Natural killer cell treated with Interleukin-12 subunit alpha and Interleukin-12 subunit beta and Interleukin-15 and Interleukin-18, amount 100 ng/mL, for 72 hours (primary cell): ENCODE measurements around the gene PTRH2. TPM values are rescaled to one million over a fixed set of nuclear protein-coding genes. Genes with fewer than 3 reads are reported as not detected.
"Not testable (repeated sequence)": the region's sequence is repeated elsewhere in the genome, so short reads cannot be mapped to it uniquely, and the experiment has no call there.

Experiments used
- ATAC-seq, 2 donors: fragments of 150-1000 bp; cut with Tn5 transposase in 1 of 2; sonication (Bioruptor Pico), chemical (Tn5 transposase) in 1 of 2; 2 replicates each; pipeline ENCODE4 v1.10.0; 2021
- DNase-seq: peaks from one replicate; pipeline ENCODE4 v3.0.0; 2022; ENCODE audit warnings: low spot score
- H3K27ac Mint-ChIP-seq, 2 donors: 1 replicate in 1 of 2; 2 replicates in 1 of 2; pipeline ENCODE4 v1.8.0; 2022; ENCODE audit warnings: mixed read lengths in 2 of 2, mild to moderate bottlenecking in 1 of 2, moderate library complexity in 1 of 2
- H3K27me3 Mint-ChIP-seq, 2 donors: 1 replicate in 1 of 2; 2 replicates in 1 of 2; pipeline ENCODE4 v1.8.0; 2022; ENCODE audit warnings: mixed read lengths in 2 of 2
- H3K36me3 Mint-ChIP-seq: one replicate; pipeline ENCODE4 v1.8.0; 2022; ENCODE audit warnings: mixed read lengths
- H3K4me1 Mint-ChIP-seq, 2 donors: 1 replicate in 1 of 2; 2 replicates in 1 of 2; pipeline ENCODE4 v1.8.0; 2022; ENCODE audit warnings: low read depth in 2 of 2, mixed read lengths in 2 of 2, mild to moderate bottlenecking in 1 of 2
- H3K4me3 Mint-ChIP-seq: one replicate; pipeline ENCODE4 v1.8.0; 2022; ENCODE audit warnings: mixed read lengths
- H3K9me3 Mint-ChIP-seq: 2 replicates; pipeline ENCODE4 v1.8.0; 2022; ENCODE audit warnings: mixed read lengths
- total RNA-seq, 2 donors: library from RNA; stranded (reverse); gene quantifications; one replicate each; pipeline ENCODE4 v1.2.3, GENCODE V29; 2022

PTRH2 gene
- 10 to 100 TPM; 25.8 to 48.8 TPM for total RNA-seq

- peaks cover 16% of the 10 kb centered on the region for H3K36me3 Mint-ChIP-seq
Measured at GRCh38 chr17:59707149-59707970, at the start of gene PTRH2, which contains the start of gene VMP1. Gene PTRH2, minus strand, starts transcription at chr17:59707430. Its CDS starts 9,452 bp downstream, at chr17:59697978. Gene VMP1, plus strand, starts transcription at chr17:59707654. Its CDS starts 23,793 bp downstream, at chr17:59731447.

GRCh38 chr17:59756236-59756818 is 49.1 kb upstream of the PTRH2 start:
- Mint-ChIP-seq H3K4me1 (peaks cover 44 to 64% of the 10 kb centered on the region in 2 donors), H3K4me3 (peak overlapping the region; percentile 24), H3K27me3 (no peaks in the 10 kb centered on the region), H3K27ac (peak overlapping the region; percentile 98), H3K9me3 (no peaks in the 10 kb centered on the region), H3K36me3 (peaks cover 18% of the 10 kb centered on the region)
- DNase-seq = no peak
- ATAC-seq = no peak

More at GRCh38 chr17:59707149-59707970, at the start of gene PTRH2, which contains the start of gene VMP1:
- peak; percentile 96 for DNase-seq
- Mint-ChIP-seq H3K27ac (peak within 1 kb of the TSS; percentile 97 to 98), H3K4me1 (peaks cover 40 to 46% of the 10 kb centered on the region in 2 donors), H3K9me3 (no peaks in the 10 kb centered on the region), H3K4me3 (peak within 1 kb of the TSS; percentile 95), H3K27me3 (no peaks in the 10 kb centered on the region)
- peak; percentile 99 to 100 for ATAC-seq

GRCh38 chr17:59755069-59755468 is 47.8 kb upstream of the PTRH2 start:
- Mint-ChIP-seq H3K4me1 (peaks cover 42 to 60% of the 10 kb centered on the region in 2 donors), H3K36me3 (peaks cover 18% of the 10 kb centered on the region), H3K4me3 (peak overlapping the region; percentile 77), H3K27ac (peak overlapping the region; percentile 98)
- ATAC-seq, H3K9me3 Mint-ChIP-seq, H3K27me3 Mint-ChIP-seq, DNase-seq: not testable (repeated sequence)

- peak overlapping the region; percentile 77 for H3K4me3 Mint-ChIP-seq
- peaks cover 42 to 57% of the 10 kb centered on the region in 2 donors for H3K4me1 Mint-ChIP-seq
Measured at GRCh38 chr17:59754552-59754951, 47.3 kb upstream of the PTRH2 start.

GRCh38 chr17:59753522-59754467 is 46.6 kb upstream of the PTRH2 start:
- DNase-seq (peak; percentile 69), ATAC-seq (peak; percentile 63 to 82)
- Mint-ChIP-seq H3K27ac (peak overlapping the region; percentile 98), H3K4me3 (peak overlapping the region; percentile 85), H3K27me3 (no peaks in the 10 kb centered on the region), H3K9me3 (no peaks in the 10 kb centered on the region), H3K36me3 (peaks cover 9% of the 10 kb centered on the region), H3K4me1 (peaks cover 42 to 54% of the 10 kb centered on the region in 2 donors)

More at GRCh38 chr17:59754552-59754951, 47.3 kb upstream of the PTRH2 start:
- H3K27ac Mint-ChIP-seq = peak overlapping the region; percentile 98
- H3K27me3 Mint-ChIP-seq = no peaks in the 10 kb centered on the region
- H3K36me3 Mint-ChIP-seq = peaks cover 13% of the 10 kb centered on the region
- no peaks in the 10 kb centered on the region for H3K9me3 Mint-ChIP-seq
- ATAC-seq (peak; percentile 76 to 77), DNase-seq (no peak)

GRCh38 chr17:59752922-59753321 is 45.7 kb upstream of the PTRH2 start:
- Mint-ChIP-seq H3K27ac (peak overlapping the region; percentile 98), H3K27me3 (no peaks in the 10 kb centered on the region), H3K9me3 (no peaks in the 10 kb centered on the region), H3K36me3 (peaks cover 5% of the 10 kb centered on the region), H3K4me3 (peak overlapping the region; percentile 85), H3K4me1 (peaks cover 39 to 50% of the 10 kb centered on the region in 2 donors)
- DNase-seq = no peak
- no peak for ATAC-seq

GRCh38 chr17:59752446-59752845 is 45.2 kb upstream of the PTRH2 start:
- H3K36me3 Mint-ChIP-seq = peaks cover 4% of the 10 kb centered on the region
- peak overlapping the region; percentile 85 for H3K4me3 Mint-ChIP-seq
- H3K4me1 Mint-ChIP-seq = peaks cover 37 to 45% of the 10 kb centered on the region in 2 donors
- H3K27me3 Mint-ChIP-seq = no peaks in the 10 kb centered on the region
- no peaks in the 10 kb centered on the region for H3K9me3 Mint-ChIP-seq
- no peak for DNase-seq
- H3K27ac Mint-ChIP-seq = peak overlapping the region; percentile 98
- ATAC-seq = no peak

- Mint-ChIP-seq H3K27me3 (no peaks in the 10 kb centered on the region), H3K27ac (peak overlapping the region; percentile 98), H3K36me3 (peaks cover 4% of the 10 kb centered on the region), H3K4me1 (peaks cover 39 to 46% of the 10 kb centered on the region in 2 donors), H3K9me3 (no peaks in the 10 kb centered on the region), H3K4me3 (peak overlapping the region; percentile 85)
- DNase-seq (no peak), ATAC-seq (peak; percentile 58 to 86)
Measured at GRCh38 chr17:59751955-59752413, 44.8 kb upstream of the PTRH2 start.

GRCh38 chr17:59748591-59748990 is 41.4 kb upstream of the PTRH2 start:
- ATAC-seq (no peak), DNase-seq (no peak)
- no peaks in the 10 kb centered on the region for H3K36me3 Mint-ChIP-seq
- H3K9me3 Mint-ChIP-seq = no peaks in the 10 kb centered on the region
- no peak overlapping the region for H3K4me3 Mint-ChIP-seq
- no peaks in the 10 kb centered on the region for H3K27me3 Mint-ChIP-seq
- H3K4me1 Mint-ChIP-seq = peaks cover 19 to 21% of the 10 kb centered on the region in 2 donors
- H3K27ac Mint-ChIP-seq = no peak overlapping the region

- no peaks in the 10 kb centered on the region for H3K9me3 Mint-ChIP-seq
- H3K4me3 Mint-ChIP-seq = no peak overlapping the region
- peaks cover 7% of the 10 kb centered on the region for H3K36me3 Mint-ChIP-seq
- ATAC-seq (peak in 1 of 2 donors; percentile 64), DNase-seq (no peak)
- H3K27ac Mint-ChIP-seq = peak overlapping the region; percentile 35 to 84
- H3K27me3 Mint-ChIP-seq = no peaks in the 10 kb centered on the region
- peaks cover 9 to 10% of the 10 kb centered on the region in 2 donors for H3K4me1 Mint-ChIP-seq
Measured at GRCh38 chr17:59746849-59747445, 39.7 kb upstream of the PTRH2 start.

GRCh38 chr17:59745040-59745439 is 37.8 kb upstream of the PTRH2 start:
- peaks cover 4 to 5% of the 10 kb centered on the region in 2 donors for H3K4me1 Mint-ChIP-seq
- no peaks in the 10 kb centered on the region for H3K9me3 Mint-ChIP-seq
- no peak overlapping the region for H3K27ac Mint-ChIP-seq
- H3K4me3 Mint-ChIP-seq = no peak overlapping the region
- no peaks in the 10 kb centered on the region for H3K27me3 Mint-ChIP-seq
- H3K36me3 Mint-ChIP-seq = peaks cover 11% of the 10 kb centered on the region
- DNase-seq = no peak
- no peak for ATAC-seq

GRCh38 chr17:59743842-59744241 is 36.6 kb upstream of the PTRH2 start:
- Mint-ChIP-seq H3K27ac (peak overlapping the region in 1 of 2 donors; percentile 25), H3K4me1 (peaks cover 4 to 5% of the 10 kb centered on the region in 2 donors), H3K9me3 (no peaks in the 10 kb centered on the region), H3K27me3 (no peaks in the 10 kb centered on the region), H3K36me3 (peaks cover 11% of the 10 kb centered on the region), H3K4me3 (no peak overlapping the region)
- DNase-seq (no peak), ATAC-seq (no peak)

GRCh38 chr17:59737324-59737723 is 30.1 kb upstream of the PTRH2 start:
- H3K4me1 Mint-ChIP-seq = no peaks in the 10 kb centered on the region
- no peak overlapping the region for H3K27ac Mint-ChIP-seq
- H3K9me3 Mint-ChIP-seq = no peaks in the 10 kb centered on the region
- no peak for DNase-seq
- H3K4me3 Mint-ChIP-seq = no peak overlapping the region
- H3K27me3 Mint-ChIP-seq = no peaks in the 10 kb centered on the region
- peaks cover 5% of the 10 kb centered on the region for H3K36me3 Mint-ChIP-seq
- no peak for ATAC-seq
